Endothelial cell of umbilical vein (primary cell): ENCODE results near the gene LYPD4. TPM values are rescaled to one million over a fixed set of nuclear protein-coding genes. Genes with fewer than 3 reads are reported as not detected.

Source experiments
- BruUV-seq: library from RNA; stranded (reverse); fragments of 400-500 nt; replicated peaks from 2 replicates; lab custom pipeline; 2021; lab: Mats Ljungman, UMichigan
- CTCF ChIA-PET: fragments of 300-600, 350-600 bp; sonication (Branson Sonifier 250); formaldehyde crosslinking; loops from one replicate; lab custom pipeline; 2021; ENCODE audit warnings: antibody characterized with exemption, inconsistent platforms; lab: Charles Lee
- POLR2A ChIA-PET: fragments of 300-600, 350-600 bp; sonication (Branson Sonifier 250); formaldehyde crosslinking; loops from one replicate; lab custom pipeline; 2021; ENCODE audit warnings: antibody characterized with exemption, inconsistent platforms; lab: Charles Lee
- DNase-seq: peaks from one replicate; pipeline ENCODE4 v3.0.0-alpha.2; 2011; ENCODE audit warnings: low read depth, low spot score
- FAIRE-seq: peaks from 2 replicates; lab custom pipeline; 2011; peaks lifted over from hg19 to GRCh38; lab: Jason Lieb, UNC
- H2AFZ ChIP-seq: 2 replicates; pipeline ENCODE4 v1.6.0; 2012; ENCODE audit warnings: low read depth, low read length, control low read depth, inconsistent platforms
- H3K27ac ChIP-seq: 2 replicates; pipeline ENCODE4 v1.5.1; 2011; ENCODE audit warnings: low read depth, mild to moderate bottlenecking, control low read depth, low read length, moderate library complexity; ENCODE audit not compliant: insufficient read depth
- H3K27me3 ChIP-seq, 2 experiments: 2 replicates each; pipeline versions ENCODE4 v1.6.0 to v1.6.1; 2011; ENCODE audit warnings: low read length in 2 of 2, mixed read lengths in 1 of 2; ENCODE audit not compliant: control insufficient read depth in 2 of 2, insufficient read depth in 2 of 2
- H3K36me3 ChIP-seq, 2 experiments: 2 replicates in 1 of 2; 3 replicates in 1 of 2; pipeline ENCODE4 v1.5.1; 2011; ENCODE audit warnings: low read length in 2 of 2, mild to moderate bottlenecking in 1 of 2, moderate library complexity in 1 of 2; ENCODE audit not compliant: control insufficient read depth in 2 of 2, insufficient read depth in 2 of 2; ENCODE audit errors: extremely low read depth in 1 of 2
- H3K4me1 ChIP-seq: 3 replicates; pipeline ENCODE4 v1.5.1; 2011; ENCODE audit warnings: mild to moderate bottlenecking, low read length; ENCODE audit not compliant: control insufficient read depth, insufficient read depth; ENCODE audit errors: extremely low read depth
- H3K4me2 ChIP-seq: 2 replicates; pipeline ENCODE4 v1.6.1; 2011; ENCODE audit warnings: low read length, control low read depth, mixed read lengths; ENCODE audit not compliant: insufficient read depth
- H3K4me3 ChIP-seq, 3 experiments: fragments of 200-600 bp in 1 of 3; sonication (generic), shearing (Covaris generic) in 1 of 3; replicated peaks in 1 of 3; 2 replicates each; pipeline ENCODE4 v1.5.1; 2011 to 2016; ENCODE audit warnings: control low read depth in 3 of 3, low read length in 3 of 3, mild to moderate bottlenecking in 2 of 3, inconsistent platforms in 1 of 3, low read depth in 1 of 3, moderate library complexity in 1 of 3; ENCODE audit not compliant: insufficient read depth in 1 of 3
- H3K79me2 ChIP-seq: 2 replicates; pipeline ENCODE4 v1.6.0; 2012; ENCODE audit warnings: low read length, inconsistent platforms; ENCODE audit not compliant: control insufficient read depth, insufficient read depth
- H3K9ac ChIP-seq: replicated peaks from 2 replicates; pipeline ENCODE3; 2011; ENCODE audit warnings: low read length, control low read depth; ENCODE audit not compliant: insufficient read depth; ENCODE audit errors: extremely low read depth
- H3K9me1 ChIP-seq: replicated peaks from 3 replicates; pipeline ENCODE4 v1.6.0; 2011; ENCODE audit warnings: mild to moderate bottlenecking, low read length; ENCODE audit not compliant: control insufficient read depth, insufficient read depth; ENCODE audit errors: extremely low read depth
- H3K9me3 ChIP-seq: replicated peaks from 2 replicates; pipeline ENCODE4 v1.5.1; 2012; ENCODE audit warnings: low read length, inconsistent platforms; ENCODE audit not compliant: control insufficient read depth, insufficient read depth
- H4K20me1 ChIP-seq: replicated peaks from 2 replicates; pipeline ENCODE3; 2011; ENCODE audit warnings: mild to moderate bottlenecking, low read length; ENCODE audit not compliant: control insufficient read depth, insufficient read depth; ENCODE audit errors: extremely low read depth
- EZH2 ChIP-seq: IDR thresholded peaks from 2 replicates; pipeline ENCODE4 v1.6.1; 2012; ENCODE audit warnings: borderline replicate concordance, low read depth, mild to moderate bottlenecking, moderate library complexity, low read length, inconsistent platforms; ENCODE audit not compliant: severe bottlenecking
- FOS ChIP-seq: IDR thresholded peaks from 2 replicates; pipeline ENCODE4 v1.6.1; 2011; ENCODE audit warnings: mild to moderate bottlenecking, low read length, moderate library complexity, borderline replicate concordance; ENCODE audit not compliant: insufficient read depth
- GATA2 ChIP-seq: IDR thresholded peaks from 2 replicates; pipeline ENCODE4 v1.7.0; 2011; ENCODE audit warnings: low read depth, mild to moderate bottlenecking, moderate library complexity, mixed read lengths, low read length; ENCODE audit not compliant: insufficient read length, insufficient read depth
- JUN ChIP-seq: IDR thresholded peaks from 2 replicates; pipeline ENCODE4 v1.6.1; 2011; ENCODE audit warnings: borderline replicate concordance, low read depth; ENCODE audit not compliant: insufficient read length, insufficient read depth
- MYC ChIP-seq: IDR thresholded peaks from one replicate; pipeline ENCODE4 v1.6.1; 2011; ENCODE audit warnings: mild to moderate bottlenecking, low read depth, low read length
- POLR2A ChIP-seq: IDR thresholded peaks from 2 replicates; pipeline ENCODE4 v1.6.1; 2012; ENCODE audit warnings: low read depth, mild to moderate bottlenecking, control low read depth, low read length
- POLR2AphosphoS5 ChIP-seq: IDR thresholded peaks from 2 replicates; pipeline ENCODE4 v1.6.1; 2012; ENCODE audit warnings: low read depth, mild to moderate bottlenecking, control low read depth, low read length, moderate library complexity; ENCODE audit not compliant: insufficient read depth
- dilution Hi-C: fragments of 300-500 bp; cut with MboI; formaldehyde crosslinking; loops from one replicate; pipeline ENCODE4 v1.15.0; 2019; ENCODE audit warnings: low sequenced_read_pairs; ENCODE audit not compliant: extremely low pct_ligation_motif_present
- intact Hi-C: fragments of 100-400 bp; cut with micrococcal nuclease; formaldehyde crosslinking; loops from one replicate; pipeline ENCODE4 v1.10.0; 2022
- polyA plus RNA-seq, 4 experiments: library from polyadenylated mRNA; depleted of rRNA in 3 of 4; stranded (reverse) in 3 of 4; unstranded in 1 of 4; fragments of >200 nt; gene quantifications; 2 replicates each; pipeline versions ENCODE4 v1.2.1 to v1.2.3, GENCODE V29; 2011 to 2012; ENCODE audit warnings: missing spikeins in 1 of 4
- total RNA-seq: library from RNA; stranded (reverse); gene quantifications from 2 replicates; pipeline ENCODE4 v1.2.3, GENCODE V29; 2021
- TF ChIP-seq, protein P1 (sequence below): IDR thresholded peaks from 2 replicates; pipeline ENCODE4 v1.6.1; 2011; ENCODE audit not compliant: insufficient read depth, insufficient read length
- TF ChIP-seq, protein P2 (sequence below), 2 donors: IDR thresholded peaks; 1 replicate in 1 of 2; 2 replicates in 1 of 2; pipeline ENCODE4 v1.5.1; 2011; ENCODE audit warnings: low read length in 2 of 2, mild to moderate bottlenecking in 2 of 2, moderate library complexity in 2 of 2, control low read depth in 1 of 2, inconsistent platforms in 1 of 2, low read depth in 1 of 2; ENCODE audit not compliant: insufficient read depth in 1 of 2; ENCODE audit errors: extremely low read depth in 1 of 2

Gene LYPD4
- total and polyA plus RNA-seq, 2 donors (not counting 3 experiments of a cell fraction or from before 2014, with no cell fraction given) = not detected

DNA sequence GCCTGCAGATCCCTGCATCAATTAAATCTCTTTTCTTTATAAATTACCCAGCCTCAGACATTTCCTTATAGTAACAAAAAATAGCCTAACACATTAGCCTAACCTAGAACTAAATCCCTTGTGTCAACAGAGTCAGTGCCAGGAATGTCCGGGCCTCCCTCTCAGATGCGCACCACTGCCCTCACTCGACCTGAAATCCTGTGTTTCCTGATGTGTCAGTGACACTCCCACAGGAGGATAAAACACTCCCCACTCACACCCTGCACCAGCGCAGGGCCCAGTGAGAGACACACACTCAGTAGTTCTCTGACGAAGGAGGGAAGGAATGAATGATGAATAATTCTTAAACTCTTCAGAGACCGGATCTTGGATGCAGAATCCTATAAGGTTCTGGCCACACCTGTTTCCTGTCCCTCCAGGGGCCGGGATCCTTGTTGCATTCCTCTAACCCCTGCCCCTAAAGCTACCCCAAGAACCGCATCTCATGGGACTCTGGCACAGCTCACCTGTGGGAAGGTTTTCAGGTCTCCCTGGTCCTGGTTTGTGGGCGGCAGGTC is 45.0 kb downstream of the LYPD4 start:
- no peak for TF ChIP-seq POLR2A
- no peak for TF ChIP-seq FOS
- no peak for TF ChIP-seq JUN
- TF ChIP-seq GATA2 = no peak
- no peak for TF ChIP-seq EZH2
- no peak for TF ChIP-seq MYC
- TF ChIP-seq POLR2AphosphoS5 = no peak
- TF ChIP-seq, protein P1, sequence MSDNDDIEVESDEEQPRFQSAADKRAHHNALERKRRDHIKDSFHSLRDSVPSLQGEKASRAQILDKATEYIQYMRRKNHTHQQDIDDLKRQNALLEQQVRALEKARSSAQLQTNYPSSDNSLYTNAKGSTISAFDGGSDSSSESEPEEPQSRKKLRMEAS = no peak
- TF ChIP-seq, protein P2, sequence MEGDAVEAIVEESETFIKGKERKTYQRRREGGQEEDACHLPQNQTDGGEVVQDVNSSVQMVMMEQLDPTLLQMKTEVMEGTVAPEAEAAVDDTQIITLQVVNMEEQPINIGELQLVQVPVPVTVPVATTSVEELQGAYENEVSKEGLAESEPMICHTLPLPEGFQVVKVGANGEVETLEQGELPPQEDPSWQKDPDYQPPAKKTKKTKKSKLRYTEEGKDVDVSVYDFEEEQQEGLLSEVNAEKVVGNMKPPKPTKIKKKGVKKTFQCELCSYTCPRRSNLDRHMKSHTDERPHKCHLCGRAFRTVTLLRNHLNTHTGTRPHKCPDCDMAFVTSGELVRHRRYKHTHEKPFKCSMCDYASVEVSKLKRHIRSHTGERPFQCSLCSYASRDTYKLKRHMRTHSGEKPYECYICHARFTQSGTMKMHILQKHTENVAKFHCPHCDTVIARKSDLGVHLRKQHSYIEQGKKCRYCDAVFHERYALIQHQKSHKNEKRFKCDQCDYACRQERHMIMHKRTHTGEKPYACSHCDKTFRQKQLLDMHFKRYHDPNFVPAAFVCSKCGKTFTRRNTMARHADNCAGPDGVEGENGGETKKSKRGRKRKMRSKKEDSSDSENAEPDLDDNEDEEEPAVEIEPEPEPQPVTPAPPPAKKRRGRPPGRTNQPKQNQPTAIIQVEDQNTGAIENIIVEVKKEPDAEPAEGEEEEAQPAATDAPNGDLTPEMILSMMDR (IDR thresholded peaks at IDR 0.05; ENCODE audit: extremely low read depth in 1 of 2, insufficient read depth in 1 of 2, low read depth in 1 of 2, low read length in 2 of 2) = no peak
- ChIA-PET CTCF (no interaction called here), POLR2A (no interaction called here)
- Histone ChIP-seq H3K4me1 (no peaks in the 10 kb centered on the region), H3K79me2 (no peaks in the 10 kb centered on the region), H3K4me2 (no peak overlapping the region), H3K27me3 (no peaks in the 10 kb centered on the region), H3K9me3 (no peaks in the 10 kb centered on the region), H3K27ac (no peak overlapping the region), H3K9ac (no peak overlapping the region), H2AFZ (no peak overlapping the region), H3K4me3 (no peak overlapping the region), H3K9me1 (no peaks in the 10 kb centered on the region), H3K36me3 (no peaks in the 10 kb centered on the region), H4K20me1 (no peaks in the 10 kb centered on the region)
- dilution Hi-C loops = no loop called here
- no peak for FAIRE-seq
- intact Hi-C loops = no loop called here
- BruUV-seq = no TSS peak
- no peak for DNase-seq
